OCI-LY3 (cell line): ENCODE data around the gene SLC23A3.

Experiments
- H2AFZ ChIP-seq: fragments of 200-600, 300-600 bp; shearing (Covaris generic); 2 replicates; pipeline ENCODE4 v1.6.0; 2014; ENCODE audit warnings: antibody characterized with exemption, low read depth, low read length
- H3K27ac ChIP-seq: fragments of 200-600, 300-600 bp; sonication (generic); 2 replicates; pipeline ENCODE4 v1.5.1; 2014; ENCODE audit warnings: mild to moderate bottlenecking, low read length, moderate library complexity, mixed read lengths
- H3K27me3 ChIP-seq: fragments of 200-600, 300-600 bp; sonication (generic); 2 replicates; pipeline ENCODE4 v1.6.1; 2014; ENCODE audit warnings: low read depth, low read length, mixed read lengths
- H3K36me3 ChIP-seq: fragments of 200-600, 300-600 bp; sonication (generic); replicated peaks from 2 replicates; pipeline ENCODE3; 2014; ENCODE audit warnings: low read depth, low read length, mixed read lengths
- H3K4me1 ChIP-seq: fragments of 300-600, 200-600 bp; sonication (generic); 2 replicates; pipeline ENCODE4 v1.6.1; 2014; ENCODE audit warnings: low read length, mixed read lengths
- H3K4me2 ChIP-seq: fragments of 200-600, 300-600 bp; sonication (generic); 2 replicates; pipeline ENCODE4 v1.6.1; 2014; ENCODE audit warnings: low read length, mixed read lengths
- H3K4me3 ChIP-seq: fragments of 300-600, 200-600 bp; sonication (generic); 2 replicates; pipeline ENCODE4 v1.5.1; 2014; ENCODE audit warnings: antibody characterized with exemption, mild to moderate bottlenecking, low read length, moderate library complexity
- H3K79me2 ChIP-seq: fragments of 300-600, 200-600 bp; shearing (Covaris generic); 2 replicates; pipeline ENCODE4 v1.6.1; 2014; ENCODE audit warnings: mild to moderate bottlenecking, low read length, mixed read lengths
- H3K9ac ChIP-seq: fragments of 300-600, 200-600 bp; shearing (Covaris generic); 2 replicates; pipeline ENCODE4 v1.6.0; 2014; ENCODE audit warnings: mild to moderate bottlenecking, low read length, moderate library complexity
- H3K9me3 ChIP-seq: fragments of 200-600, 300-600 bp; shearing (Covaris generic); 2 replicates; pipeline ENCODE4 v1.6.1; 2014; ENCODE audit warnings: low read length, mixed read lengths; ENCODE audit not compliant: insufficient read depth
- H4K20me1 ChIP-seq: fragments of 200-600, 300-600 bp; sonication (generic); 2 replicates; pipeline ENCODE4 v1.6.1; 2016; ENCODE audit warnings: low read length, mixed read lengths; ENCODE audit not compliant: insufficient read depth
- CTCF ChIP-seq: fragments of 200-600, 300-600 bp; sonication (generic); IDR thresholded peaks from 2 replicates; pipeline ENCODE4 v1.5.1; 2014; ENCODE audit warnings: antibody characterized with exemption, low read length, low read depth
- EZH2phosphoT487 ChIP-seq: fragments of 200-600 bp; shearing (Covaris generic); IDR thresholded peaks from 2 replicates; pipeline ENCODE4 v1.6.1; 2018; ENCODE audit warnings: antibody characterized with exemption, mixed run types, low read depth

SLC23A3 gene

GRCh38 chr2:219119422-219120043, 50.3 kb downstream of the SLC23A3 start:
- Histone ChIP-seq H2AFZ (no peak overlapping the region), H3K36me3 (no peaks in the 10 kb centered on the region), H3K9ac (no peak overlapping the region), H3K27ac (no peak overlapping the region), H3K9me3 (no peaks in the 10 kb centered on the region), H3K4me1 (peaks cover 10% of the 10 kb centered on the region), H4K20me1 (no peaks in the 10 kb centered on the region), H3K79me2 (no peaks in the 10 kb centered on the region), H3K27me3 (no peaks in the 10 kb centered on the region), H3K4me2 (no peak overlapping the region), H3K4me3 (no peak overlapping the region)
- no peak for TF ChIP-seq EZH2phosphoT487
- TF ChIP-seq CTCF = peak; percentile 80

DNA sequence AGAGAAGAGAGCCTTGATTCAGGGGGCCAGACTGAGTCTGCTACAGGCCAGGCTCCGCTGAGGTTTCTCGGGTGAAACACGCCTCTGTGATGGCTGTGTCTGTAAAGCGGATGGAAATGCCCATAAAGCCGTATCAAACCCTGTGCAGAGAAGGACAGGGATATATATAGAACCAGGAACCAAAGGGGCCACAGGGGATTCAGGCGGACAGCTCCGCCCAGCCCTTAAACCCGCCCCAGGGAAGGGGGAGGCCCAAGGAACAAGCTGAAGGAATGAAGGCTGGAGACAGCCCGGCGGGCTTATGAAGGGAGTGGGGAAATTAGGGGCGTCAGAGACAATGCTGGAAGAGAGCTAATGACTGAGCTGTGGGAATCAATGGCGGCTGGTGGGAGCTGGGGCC, 51.3 kb downstream of the SLC23A3 start:
- Histone ChIP-seq H2AFZ (no peak overlapping the region), H3K4me2 (no peak overlapping the region), H3K4me3 (no peak overlapping the region), H3K27ac (no peak overlapping the region), H4K20me1 (no peaks in the 10 kb centered on the region), H3K27me3 (no peaks in the 10 kb centered on the region), H3K4me1 (peaks cover 10% of the 10 kb centered on the region), H3K36me3 (no peaks in the 10 kb centered on the region), H3K9ac (no peak overlapping the region), H3K9me3 (no peaks in the 10 kb centered on the region), H3K79me2 (no peaks in the 10 kb centered on the region)
- TF ChIP-seq EZH2phosphoT487 (no peak), CTCF (no peak)

DNA sequence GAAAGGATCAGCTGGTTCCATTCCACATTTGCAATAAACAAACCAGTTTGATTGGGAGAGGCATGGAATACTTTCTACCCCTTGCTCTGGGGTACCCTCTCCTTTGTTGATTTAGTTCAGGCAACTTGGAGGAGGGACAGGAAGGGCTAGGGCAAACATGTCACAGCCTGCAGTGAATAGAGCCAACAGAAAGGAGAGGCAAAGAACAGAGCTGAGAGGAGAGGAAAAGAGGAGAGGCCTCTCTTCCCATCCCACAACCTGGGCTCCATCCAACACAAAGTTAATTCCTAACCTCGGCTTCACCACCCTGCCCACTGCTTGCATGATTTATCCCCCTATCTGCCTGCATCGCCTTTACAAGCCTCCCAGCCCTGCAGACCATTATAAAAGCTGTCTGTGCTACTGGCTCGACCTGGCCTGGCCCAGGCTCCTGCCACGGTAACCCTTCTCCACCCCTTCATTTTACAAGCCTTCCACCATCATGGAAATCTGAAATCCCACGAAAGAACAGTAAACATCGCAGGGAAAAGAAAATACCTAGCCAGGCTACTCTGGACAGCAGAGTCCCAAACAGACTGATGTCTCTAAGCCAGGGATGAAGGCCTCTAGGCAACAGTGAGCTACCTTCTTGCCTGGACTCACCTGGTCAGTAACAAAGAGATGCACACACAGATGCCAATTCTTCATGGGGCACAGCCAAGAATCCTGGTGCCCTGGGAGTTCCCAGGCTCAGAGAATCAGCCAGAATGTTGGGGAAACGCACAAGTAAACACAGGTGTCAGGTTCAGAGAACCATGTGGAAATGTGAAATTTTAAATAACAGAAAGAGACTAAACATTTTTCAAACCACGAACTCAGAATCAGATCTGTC, 52.8 kb downstream of the SLC23A3 start:
- Histone ChIP-seq H4K20me1 (no peaks in the 10 kb centered on the region), H3K9ac (no peak overlapping the region), H3K36me3 (no peaks in the 10 kb centered on the region), H3K27me3 (no peaks in the 10 kb centered on the region), H3K4me1 (no peaks in the 10 kb centered on the region), H3K4me2 (no peak overlapping the region), H3K4me3 (no peak overlapping the region), H3K9me3 (no peaks in the 10 kb centered on the region), H3K79me2 (no peaks in the 10 kb centered on the region), H3K27ac (no peak overlapping the region), H2AFZ (no peak overlapping the region)
- TF ChIP-seq CTCF (no peak), EZH2phosphoT487 (no peak)

GRCh38 chr2:219112651-219113338, 57.0 kb downstream of the SLC23A3 start:
- H3K9ac ChIP-seq = no peak overlapping the region
- H3K79me2 ChIP-seq = no peaks in the 10 kb centered on the region
- no peak overlapping the region for H3K4me2 ChIP-seq
- H3K27ac ChIP-seq = no peak overlapping the region
- no peaks in the 10 kb centered on the region for H3K27me3 ChIP-seq
- H3K36me3 ChIP-seq = no peaks in the 10 kb centered on the region
- H4K20me1 ChIP-seq = no peaks in the 10 kb centered on the region
- no peaks in the 10 kb centered on the region for H3K4me1 ChIP-seq
- no peak overlapping the region for H3K4me3 ChIP-seq
- H2AFZ ChIP-seq = no peak overlapping the region
- TF ChIP-seq EZH2phosphoT487 = no peak
- no peak for TF ChIP-seq CTCF
- H3K9me3 ChIP-seq = no peaks in the 10 kb centered on the region
